GM21723 (cell line): ENCODE results near the gene CENPA.

ENCODE experiments used
- ATAC-seq: cut with Tn5 transposase; IDR thresholded peaks from one replicate; pipeline ENCODE4 v1.9.1; 2021; ENCODE audit warnings: mild to moderate bottlenecking, moderate library complexity; ENCODE audit not compliant: unreplicated experiment

Gene CENPA

DNA sequence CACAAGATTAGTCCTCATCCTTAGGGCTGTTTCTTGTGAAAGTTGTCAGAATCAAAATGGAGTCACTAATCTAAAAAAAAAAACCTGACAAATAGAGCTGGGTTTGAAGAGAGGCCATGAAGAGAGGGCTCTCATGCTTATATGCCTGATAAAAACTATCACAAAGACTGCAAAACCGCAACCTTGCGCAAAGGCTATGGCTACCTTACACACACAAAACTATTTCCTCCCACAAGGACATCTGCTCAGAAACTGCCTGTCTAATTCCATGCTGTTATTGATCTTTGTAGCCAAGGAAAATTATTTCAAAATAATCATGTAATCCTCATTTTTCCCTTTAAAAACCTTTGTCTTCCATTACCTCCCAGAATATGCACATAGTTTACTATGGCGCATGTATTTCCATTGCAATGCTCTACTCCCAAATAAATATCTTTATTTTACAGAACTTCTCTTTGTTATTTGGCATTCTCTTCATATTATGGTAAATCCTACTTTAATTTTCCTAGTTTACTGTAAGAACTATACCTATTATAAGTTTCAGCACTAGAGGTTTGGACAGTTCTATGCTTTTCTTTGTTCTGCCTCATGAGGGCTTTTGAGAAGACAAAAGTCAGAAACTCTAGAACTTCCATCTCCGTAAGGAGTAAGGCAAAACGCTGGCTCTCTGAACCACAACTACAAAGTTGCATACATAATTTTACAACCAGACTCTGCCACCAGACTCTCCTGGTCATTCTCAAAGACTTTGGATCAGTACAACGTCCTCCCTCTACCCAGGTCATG lies 52.5 kb downstream of the CENPA start:
- no peak for ATAC-seq

DNA sequence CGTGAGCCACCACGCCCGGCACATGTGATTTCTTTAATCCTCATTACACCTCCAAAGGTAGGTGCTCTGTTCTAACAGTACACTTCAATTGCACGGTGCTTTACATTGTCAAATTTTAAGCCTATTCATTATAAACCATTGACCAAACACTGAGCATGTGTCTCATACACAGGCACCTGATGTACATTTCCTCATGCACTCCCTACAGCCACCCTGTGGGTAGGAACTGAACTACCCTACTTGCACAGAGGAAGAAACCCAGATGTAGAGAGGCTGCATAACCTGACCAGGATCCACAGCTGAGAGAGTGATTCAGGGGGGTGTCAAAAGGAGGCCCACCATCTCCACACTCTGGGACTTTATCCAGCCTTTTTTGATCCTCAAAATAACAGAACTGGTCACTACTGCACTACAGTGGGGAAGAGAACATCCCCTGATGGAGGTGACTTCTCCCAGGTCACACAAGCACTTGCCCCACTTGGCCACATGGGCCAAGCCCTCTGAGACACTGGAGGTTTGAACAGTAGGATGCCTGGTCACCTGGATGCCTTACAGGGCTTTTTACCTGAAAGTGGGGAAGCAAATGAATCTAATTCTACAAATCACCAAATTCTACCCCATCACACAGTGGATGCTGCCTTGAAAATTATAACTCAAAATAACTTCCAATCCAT lies 55.2 kb downstream of the CENPA start:
- no peak for ATAC-seq

DNA sequence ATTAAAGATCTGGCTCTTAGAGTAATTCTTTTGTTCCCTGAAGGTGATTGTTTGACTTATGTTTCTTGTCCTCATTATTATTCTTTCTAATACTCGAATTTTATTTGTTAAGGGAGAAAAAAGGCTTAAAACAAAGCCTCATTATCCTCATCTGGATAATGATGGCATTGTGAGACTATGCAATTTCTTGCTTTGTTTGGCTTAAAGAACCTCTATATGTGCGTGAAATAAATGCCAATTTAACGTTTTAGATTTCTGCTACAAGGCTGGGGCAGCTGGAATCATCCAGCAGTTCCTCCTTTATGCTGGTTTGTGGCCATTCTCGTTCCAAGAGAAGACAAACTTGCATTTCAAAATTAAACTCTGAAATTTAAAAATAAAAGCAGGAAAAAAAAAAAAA lies 57.2 kb downstream of the CENPA start:
- ATAC-seq, result no peak
